ENCODE measurements around the gene CCDC60.

- TF ChIP-seq POLR2A (IDR thresholded peaks at IDR 0.05) = no peak
- TF ChIP-seq CTCF (IDR thresholded peaks at IDR 0.05) = no peak
These were observed 7.1 kb upstream of the CCDC60 start for GRCh38 chr12:119327471-119327870.

Measured in adrenal gland (tissue), 5 donors.